Measurements from ENCODE around the gene CEP104. TPM values are rescaled to one million over a fixed set of nuclear protein-coding genes. Genes with fewer than 3 reads are reported as not detected.

CEP104 gene
- total RNA-seq, 1 experiment from 2014 or later = 44.1 TPM

DNA sequence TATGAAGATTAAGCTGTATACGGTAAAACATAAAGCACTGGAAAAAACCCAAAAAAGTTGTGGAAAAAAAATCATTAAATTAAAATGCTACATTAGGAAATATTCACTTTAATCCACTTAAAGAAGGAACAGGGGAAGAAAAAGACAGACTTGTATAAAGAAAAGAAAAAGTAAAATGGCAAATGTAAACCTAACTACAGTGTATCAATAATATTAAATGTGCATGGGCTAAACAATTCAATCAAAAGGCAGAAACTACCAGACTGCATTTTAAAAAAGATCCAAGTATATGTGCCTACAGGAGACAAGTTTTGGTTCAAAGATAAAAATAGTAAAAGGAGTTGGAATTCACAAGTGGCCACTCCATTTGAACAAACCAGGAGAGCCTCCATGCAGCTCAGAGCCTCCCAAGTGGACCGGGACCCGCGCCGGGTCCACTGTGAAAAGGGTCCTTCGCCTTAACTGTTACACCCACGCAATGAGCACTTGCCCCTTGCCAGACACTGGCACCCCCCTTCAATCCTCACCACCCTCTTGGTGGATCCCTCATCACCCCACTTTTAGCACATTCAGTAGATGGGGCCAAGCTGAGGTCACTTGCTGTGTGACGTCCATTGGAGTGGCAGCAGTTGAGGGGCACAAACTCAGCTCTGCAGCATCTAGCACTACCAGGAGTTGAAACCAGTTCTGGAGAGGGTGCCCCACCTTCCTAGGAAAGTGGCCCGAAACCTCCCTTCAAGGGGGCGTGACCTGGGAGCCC lies 42.2 kb upstream of the CEP104 start:
- peak overlapping the region; percentile 93 for H3K9ac ChIP-seq (ENCODE audit: low read length)
- POLR2A ChIA-PET = interaction anchor here (1.9 kb wide), 1 partner anchor 41 kb away, joined by 4 read pairs; the partner anchor contains the start of gene DFFB
- no peaks in the 10 kb centered on the region for H4K20me1 ChIP-seq (ENCODE audit: insufficient read depth)
- H3K79me2 ChIP-seq (ENCODE audit: insufficient read depth, low read length) = peaks cover 57% of the 10 kb centered on the region
- peak overlapping the region; percentile 100 for H3K4me2 ChIP-seq (ENCODE audit: low read length)
- DNase-seq (ENCODE audit: low read depth, low spot score) = no peak
- no peak overlapping the region for H2AFZ ChIP-seq (ENCODE audit: low read depth, low read length, poor library complexity, severe bottlenecking)
- H3K9me2 ChIP-seq (ENCODE audit: insufficient read depth) = no peaks in the 10 kb centered on the region
- H3K27me3 ChIP-seq (ENCODE audit: insufficient read depth, low read length) = no peaks in the 10 kb centered on the region
- peak overlapping the region; percentile 92 to 96 for H3K4me3 ChIP-seq (replicated peaks in 1 of 2; ENCODE audit: low read depth in 1 of 2, low read length in 2 of 2)
- H3K36me3 ChIP-seq (ENCODE audit: control insufficient read depth in 1 of 2, insufficient read depth in 2 of 2, low read length in 2 of 2) = no peaks in the 10 kb centered on the region; a peak in 2 of 4 replicates
- H3K9me3 ChIP-seq (ENCODE audit: control insufficient read depth in 1 of 2, insufficient read depth in 1 of 2, low read depth in 1 of 2, low read length in 2 of 2) = no peaks in the 10 kb centered on the region
- BruUV-seq (replicated peaks) = no TSS peak
- no peak for ATAC-seq
- RAD21 ChIA-PET (ENCODE audit: low non-redundant PET in 1 of 2, low total read pairs in 2 of 2, uncharacterized antibody in 2 of 2, unreplicated experiment in 2 of 2) = no interaction called here
- no peak for TF ChIP-seq CBX3 (IDR thresholded peaks at IDR 0.05; ENCODE audit: low read depth)
- no peak for TF ChIP-seq JUND (IDR thresholded peaks at IDR 0.05)
- peaks cover 0 to 15% of the 10 kb centered on the region in 2 experiments; a peak in 1 of 4 replicates for H3K4me1 ChIP-seq (ENCODE audit: control insufficient read depth in 1 of 2, insufficient read depth in 2 of 2, low read length in 2 of 2)
- CTCF ChIA-PET = interaction anchor here (1.0 to 1.7 kb wide), 2 partner anchors 12 to 41 kb away, joined by 3 to 12 read pairs; partner anchors contain the start of genes CEP104 and DFFB
- intact Hi-C loops (cut with micrococcal nuclease) = no loop called here
- peak overlapping the region; percentile 96 for H3K27ac ChIP-seq (ENCODE audit: low read depth, low read length)

DNA sequence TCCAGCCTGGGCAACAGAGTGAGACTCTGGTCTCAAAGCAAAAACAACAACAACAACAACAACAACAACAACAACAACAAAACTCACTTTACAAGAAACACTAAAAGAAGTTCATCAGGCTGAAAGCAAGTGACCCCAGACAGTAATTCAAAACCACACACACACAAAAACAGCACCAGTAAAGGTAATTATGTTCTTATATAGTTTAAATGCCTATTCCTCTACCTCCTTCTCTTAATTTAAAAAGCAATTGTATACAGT lies 41.4 kb upstream of the CEP104 start:
- H3K36me3 ChIP-seq (ENCODE audit: control insufficient read depth in 1 of 2, insufficient read depth in 2 of 2, low read length in 2 of 2) = no peaks in the 10 kb centered on the region; a peak in 2 of 4 replicates
- CTCF ChIA-PET = no interaction called here
- no peak overlapping the region for H3K27ac ChIP-seq (ENCODE audit: low read depth, low read length)
- POLR2A ChIA-PET = no interaction called here
- no TSS peak for BruUV-seq (replicated peaks)
- H3K9me3 ChIP-seq (ENCODE audit: control insufficient read depth in 1 of 2, insufficient read depth in 1 of 2, low read depth in 1 of 2, low read length in 2 of 2) = no peaks in the 10 kb centered on the region
- peak overlapping the region; percentile 100; the same call in 1 of the 2 replicates for H3K4me2 ChIP-seq (ENCODE audit: low read length)
- no peak overlapping the region for H3K9ac ChIP-seq (ENCODE audit: low read length)
- intact Hi-C loops (cut with micrococcal nuclease) = no loop called here
- no peaks in the 10 kb centered on the region for H3K9me2 ChIP-seq (ENCODE audit: insufficient read depth)
- H3K4me1 ChIP-seq (ENCODE audit: control insufficient read depth in 1 of 2, insufficient read depth in 2 of 2, low read length in 2 of 2) = peaks cover 0 to 15% of the 10 kb centered on the region in 2 experiments; a peak in 1 of 4 replicates
- no peaks in the 10 kb centered on the region for H3K27me3 ChIP-seq (ENCODE audit: insufficient read depth, low read length)
- peaks cover 65% of the 10 kb centered on the region for H3K79me2 ChIP-seq (ENCODE audit: insufficient read depth, low read length)
- DNase-seq (ENCODE audit: low read depth, low spot score) (no peak), ATAC-seq (no peak)
- H3K4me3 ChIP-seq (replicated peaks in 1 of 2; ENCODE audit: low read depth in 1 of 2, low read length in 2 of 2) = no peak overlapping the region; a peak in 1 of 4 replicates
- no peak overlapping the region for H2AFZ ChIP-seq (ENCODE audit: low read depth, low read length, poor library complexity, severe bottlenecking)
- H4K20me1 ChIP-seq (ENCODE audit: insufficient read depth) = no peaks in the 10 kb centered on the region
- RAD21 ChIA-PET (ENCODE audit: low non-redundant PET in 1 of 2, low total read pairs in 2 of 2, uncharacterized antibody in 2 of 2, unreplicated experiment in 2 of 2) = no interaction called here
- TF ChIP-seq, protein P1, sequence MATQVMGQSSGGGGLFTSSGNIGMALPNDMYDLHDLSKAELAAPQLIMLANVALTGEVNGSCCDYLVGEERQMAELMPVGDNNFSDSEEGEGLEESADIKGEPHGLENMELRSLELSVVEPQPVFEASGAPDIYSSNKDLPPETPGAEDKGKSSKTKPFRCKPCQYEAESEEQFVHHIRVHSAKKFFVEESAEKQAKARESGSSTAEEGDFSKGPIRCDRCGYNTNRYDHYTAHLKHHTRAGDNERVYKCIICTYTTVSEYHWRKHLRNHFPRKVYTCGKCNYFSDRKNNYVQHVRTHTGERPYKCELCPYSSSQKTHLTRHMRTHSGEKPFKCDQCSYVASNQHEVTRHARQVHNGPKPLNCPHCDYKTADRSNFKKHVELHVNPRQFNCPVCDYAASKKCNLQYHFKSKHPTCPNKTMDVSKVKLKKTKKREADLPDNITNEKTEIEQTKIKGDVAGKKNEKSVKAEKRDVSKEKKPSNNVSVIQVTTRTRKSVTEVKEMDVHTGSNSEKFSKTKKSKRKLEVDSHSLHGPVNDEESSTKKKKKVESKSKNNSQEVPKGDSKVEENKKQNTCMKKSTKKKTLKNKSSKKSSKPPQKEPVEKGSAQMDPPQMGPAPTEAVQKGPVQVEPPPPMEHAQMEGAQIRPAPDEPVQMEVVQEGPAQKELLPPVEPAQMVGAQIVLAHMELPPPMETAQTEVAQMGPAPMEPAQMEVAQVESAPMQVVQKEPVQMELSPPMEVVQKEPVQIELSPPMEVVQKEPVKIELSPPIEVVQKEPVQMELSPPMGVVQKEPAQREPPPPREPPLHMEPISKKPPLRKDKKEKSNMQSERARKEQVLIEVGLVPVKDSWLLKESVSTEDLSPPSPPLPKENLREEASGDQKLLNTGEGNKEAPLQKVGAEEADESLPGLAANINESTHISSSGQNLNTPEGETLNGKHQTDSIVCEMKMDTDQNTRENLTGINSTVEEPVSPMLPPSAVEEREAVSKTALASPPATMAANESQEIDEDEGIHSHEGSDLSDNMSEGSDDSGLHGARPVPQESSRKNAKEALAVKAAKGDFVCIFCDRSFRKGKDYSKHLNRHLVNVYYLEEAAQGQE (IDR thresholded peaks at IDR 0.05; ENCODE audit: low read depth) = no peak
- no peak for TF ChIP-seq POLR2AphosphoS5 (IDR thresholded peaks at IDR 0.05; ENCODE audit: low read depth, low read length)
- TF ChIP-seq TCF7L2 (IDR thresholded peaks at IDR 0.05; ENCODE audit: borderline replicate concordance, extremely low read depth, insufficient read depth, insufficient read length) = no peak
- no peak for TF ChIP-seq CBX3 (IDR thresholded peaks at IDR 0.05; ENCODE audit: low read depth)
- TF ChIP-seq ELF1 (IDR thresholded peaks at IDR 0.05; ENCODE audit: borderline replicate concordance, low read depth) = no peak
- no peak for TF ChIP-seq JUND (IDR thresholded peaks at IDR 0.05)
- TF ChIP-seq, protein P2, sequence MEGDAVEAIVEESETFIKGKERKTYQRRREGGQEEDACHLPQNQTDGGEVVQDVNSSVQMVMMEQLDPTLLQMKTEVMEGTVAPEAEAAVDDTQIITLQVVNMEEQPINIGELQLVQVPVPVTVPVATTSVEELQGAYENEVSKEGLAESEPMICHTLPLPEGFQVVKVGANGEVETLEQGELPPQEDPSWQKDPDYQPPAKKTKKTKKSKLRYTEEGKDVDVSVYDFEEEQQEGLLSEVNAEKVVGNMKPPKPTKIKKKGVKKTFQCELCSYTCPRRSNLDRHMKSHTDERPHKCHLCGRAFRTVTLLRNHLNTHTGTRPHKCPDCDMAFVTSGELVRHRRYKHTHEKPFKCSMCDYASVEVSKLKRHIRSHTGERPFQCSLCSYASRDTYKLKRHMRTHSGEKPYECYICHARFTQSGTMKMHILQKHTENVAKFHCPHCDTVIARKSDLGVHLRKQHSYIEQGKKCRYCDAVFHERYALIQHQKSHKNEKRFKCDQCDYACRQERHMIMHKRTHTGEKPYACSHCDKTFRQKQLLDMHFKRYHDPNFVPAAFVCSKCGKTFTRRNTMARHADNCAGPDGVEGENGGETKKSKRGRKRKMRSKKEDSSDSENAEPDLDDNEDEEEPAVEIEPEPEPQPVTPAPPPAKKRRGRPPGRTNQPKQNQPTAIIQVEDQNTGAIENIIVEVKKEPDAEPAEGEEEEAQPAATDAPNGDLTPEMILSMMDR (IDR thresholded peaks at IDR 0.05 in 2 of 3, conservative IDR thresholded peaks at IDR 0.05 in 1 of 3; ENCODE audit: borderline replicate concordance in 1 of 3, insufficient read depth in 1 of 3, low read depth in 2 of 3, low read length in 2 of 3) = no peak
- no peak for TF ChIP-seq POLR2A (IDR thresholded peaks at IDR 0.05; ENCODE audit: borderline replicate concordance, extremely low read depth, insufficient read depth, insufficient read length)
- no peak for TF ChIP-seq ZNF274 (IDR thresholded peaks at IDR 0.05; ENCODE audit: low read depth, low read length)
- TF ChIP-seq EZH2phosphoT487 (IDR thresholded peaks at IDR 0.05; ENCODE audit: borderline replicate concordance) = no peak
- TF ChIP-seq CEBPB (IDR thresholded peaks at IDR 0.05; ENCODE audit: low read depth) = no peak
- no peak for TF ChIP-seq FOSL1 (IDR thresholded peaks at IDR 0.05; ENCODE audit: low read depth)
- no peak for TF ChIP-seq YY1 (IDR thresholded peaks at IDR 0.05; ENCODE audit: extremely low read depth, insufficient replicate concordance, low read depth, low read length)
- TF ChIP-seq, protein P3, sequence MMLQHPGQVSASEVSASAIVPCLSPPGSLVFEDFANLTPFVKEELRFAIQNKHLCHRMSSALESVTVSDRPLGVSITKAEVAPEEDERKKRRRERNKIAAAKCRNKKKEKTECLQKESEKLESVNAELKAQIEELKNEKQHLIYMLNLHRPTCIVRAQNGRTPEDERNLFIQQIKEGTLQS (IDR thresholded peaks at IDR 0.05) = no peak

All from HCT116 (cell line).